HG02970 (cell line): ENCODE results near the gene FSD2.
"Not testable (repeated sequence)": the region's sequence is repeated elsewhere in the genome, so short reads cannot be mapped to it uniquely, and the experiment has no call there.

Experiments
- ATAC-seq: cut with Tn5 transposase; IDR thresholded peaks from one replicate; pipeline ENCODE4 v1.9.1; 2021; ENCODE audit warnings: mild to moderate bottlenecking, moderate library complexity, moderate number of reproducible peaks; ENCODE audit not compliant: unreplicated experiment, low FRiP score

FSD2 gene

DNA sequence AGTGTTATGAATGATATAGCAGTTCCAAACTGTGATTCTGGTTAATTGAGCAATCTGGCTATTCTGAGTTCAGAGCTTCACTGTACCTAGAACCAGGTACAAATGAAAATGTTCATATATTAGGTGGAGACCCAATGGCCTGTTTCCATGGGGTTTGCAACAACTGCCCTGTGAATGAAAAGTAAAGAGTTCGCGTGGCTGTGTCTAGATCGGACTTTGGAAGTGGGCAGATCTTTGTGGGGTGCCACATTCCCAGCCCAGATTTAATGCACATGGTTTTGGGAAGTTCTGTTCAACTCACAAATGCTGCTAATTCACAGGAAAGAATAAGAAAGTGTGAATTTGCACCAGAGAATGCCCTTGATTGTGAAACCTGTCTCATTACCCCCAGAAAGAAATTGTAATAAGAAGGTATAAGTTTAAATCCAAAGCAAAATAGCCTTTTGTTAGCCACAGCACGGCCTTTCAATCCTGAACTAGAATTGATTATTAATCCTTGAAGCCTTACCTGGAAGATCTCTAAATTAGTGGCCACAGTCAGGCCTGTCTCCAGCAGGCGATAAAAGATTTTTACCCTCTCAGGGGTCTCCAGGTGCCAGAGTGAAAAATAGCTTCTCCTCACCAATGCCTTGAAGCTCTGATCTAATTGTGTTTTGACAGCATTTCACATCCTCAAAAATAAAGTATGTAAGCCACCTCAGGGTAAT is 26.2 kb upstream of the FSD2 start:
- ATAC-seq = no peak

GRCh38 chr15:82830427-82831173 is 24.7 kb upstream of the FSD2 start:
- no peak for ATAC-seq

DNA sequence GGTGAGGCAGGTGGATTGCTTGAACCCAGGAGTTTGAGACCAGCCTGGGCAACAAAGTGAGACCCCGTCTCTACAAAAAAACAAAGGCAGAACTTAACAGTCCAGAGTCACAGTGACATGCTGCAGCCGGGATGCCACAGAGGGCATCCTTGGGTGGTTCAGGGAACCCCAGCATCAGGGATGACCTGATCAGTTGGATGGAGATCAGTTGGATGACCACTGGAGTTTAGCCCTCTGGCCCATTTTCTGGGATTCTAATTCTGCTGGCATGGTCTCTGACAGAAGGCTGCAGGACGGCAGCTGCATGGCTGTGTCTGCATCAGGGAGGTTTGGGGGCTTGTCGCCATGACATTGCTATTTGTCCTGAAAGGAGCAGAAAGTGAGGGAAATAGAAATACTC is 23.4 kb upstream of the FSD2 start:
- no peak for ATAC-seq

DNA sequence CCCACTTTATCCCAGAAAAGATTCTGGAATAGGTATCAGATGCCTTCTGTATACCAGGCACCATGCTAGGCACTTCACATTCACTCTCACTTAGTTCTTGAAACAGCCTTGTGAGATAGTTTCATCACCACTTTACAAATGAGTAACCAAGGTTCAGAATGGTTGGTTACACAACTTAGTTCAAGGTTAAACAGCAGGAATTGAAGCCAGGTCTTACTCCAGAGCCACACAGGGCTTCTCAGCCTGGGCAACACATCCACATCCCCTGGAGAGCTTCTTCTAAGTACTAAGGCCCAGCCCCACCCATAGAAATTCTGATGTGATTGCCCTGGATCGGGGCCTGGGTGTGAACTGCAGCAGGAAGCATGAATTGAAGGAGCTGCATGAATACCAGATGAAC is 22.2 kb upstream of the FSD2 start:
- ATAC-seq = no peak

- ATAC-seq = no peak
These were observed 17.2 kb upstream of the FSD2 start for GRCh38 chr15:82823049-82823448.

DNA sequence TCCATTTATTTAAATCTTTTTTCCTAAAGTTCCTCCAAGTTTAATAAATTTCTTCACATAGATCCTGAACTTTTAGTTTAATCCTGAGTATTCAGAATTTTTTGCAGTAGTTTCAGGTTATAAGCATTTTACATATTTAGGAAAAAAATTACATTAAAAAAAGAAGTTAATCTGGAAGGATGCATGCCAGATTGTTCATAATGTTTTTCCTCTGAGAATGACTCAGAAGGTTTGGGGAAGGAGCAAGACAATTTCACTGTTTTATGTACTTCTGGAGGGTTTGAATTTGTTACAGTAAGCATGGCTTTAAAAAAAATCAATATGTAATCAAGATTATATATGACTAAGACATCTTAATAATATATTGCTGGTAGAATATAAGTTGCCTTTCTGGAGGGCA is 16.0 kb upstream of the FSD2 start:
- ATAC-seq = not testable (repeated sequence)

- ATAC-seq = not testable (repeated sequence)
These were observed 15.5 kb upstream of the FSD2 start for GRCh38 chr15:82821396-82821795.

- no peak for ATAC-seq
These were observed 14.3 kb upstream of the FSD2 start for GRCh38 chr15:82820128-82820527.

DNA sequence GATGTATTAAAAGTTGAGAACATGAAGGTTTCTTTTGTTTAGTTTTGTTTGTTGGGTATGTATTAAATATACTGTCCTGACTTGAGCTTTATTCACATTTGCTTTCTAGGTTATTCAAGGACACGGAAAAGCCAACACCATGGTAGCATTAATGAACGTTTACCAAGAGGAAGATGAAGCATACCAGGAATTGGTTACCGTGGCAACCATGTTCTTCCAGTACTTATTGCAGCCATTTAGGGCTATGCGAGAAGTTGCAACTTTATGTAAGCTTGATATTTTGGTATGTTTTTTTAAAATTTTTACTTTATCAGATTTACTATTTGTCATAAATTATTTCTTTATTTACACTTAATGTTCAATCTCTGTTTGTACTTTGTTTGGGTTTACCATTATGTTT is 7.1 kb upstream of the FSD2 start:
- ATAC-seq = no peak

DNA sequence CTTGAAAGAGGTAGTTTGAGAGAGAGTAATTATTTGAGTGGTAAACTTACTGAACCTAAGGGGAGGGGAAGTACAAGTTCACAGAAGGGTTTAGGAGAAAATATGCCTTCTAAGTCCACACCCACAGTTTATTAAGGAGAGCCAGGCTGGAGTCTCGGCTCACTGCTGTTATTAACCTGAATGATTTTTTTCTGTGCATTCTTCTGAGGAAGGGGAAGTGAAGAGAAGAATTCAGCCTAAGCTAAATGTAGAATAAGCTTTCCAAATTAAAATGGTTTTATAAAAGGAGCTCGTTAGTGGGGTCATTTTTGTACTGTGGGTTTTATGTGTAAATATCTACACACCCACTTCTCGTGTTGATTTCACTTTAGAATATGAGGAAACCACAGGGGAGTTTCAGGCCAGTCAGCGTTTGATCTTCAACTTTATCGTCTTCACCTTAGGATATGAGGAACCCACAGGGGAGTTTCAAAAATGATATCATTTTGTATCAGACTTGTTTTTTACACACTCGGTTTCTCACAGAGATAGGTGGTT is 5.1 kb upstream of the FSD2 start:
- ATAC-seq = no peak

DNA sequence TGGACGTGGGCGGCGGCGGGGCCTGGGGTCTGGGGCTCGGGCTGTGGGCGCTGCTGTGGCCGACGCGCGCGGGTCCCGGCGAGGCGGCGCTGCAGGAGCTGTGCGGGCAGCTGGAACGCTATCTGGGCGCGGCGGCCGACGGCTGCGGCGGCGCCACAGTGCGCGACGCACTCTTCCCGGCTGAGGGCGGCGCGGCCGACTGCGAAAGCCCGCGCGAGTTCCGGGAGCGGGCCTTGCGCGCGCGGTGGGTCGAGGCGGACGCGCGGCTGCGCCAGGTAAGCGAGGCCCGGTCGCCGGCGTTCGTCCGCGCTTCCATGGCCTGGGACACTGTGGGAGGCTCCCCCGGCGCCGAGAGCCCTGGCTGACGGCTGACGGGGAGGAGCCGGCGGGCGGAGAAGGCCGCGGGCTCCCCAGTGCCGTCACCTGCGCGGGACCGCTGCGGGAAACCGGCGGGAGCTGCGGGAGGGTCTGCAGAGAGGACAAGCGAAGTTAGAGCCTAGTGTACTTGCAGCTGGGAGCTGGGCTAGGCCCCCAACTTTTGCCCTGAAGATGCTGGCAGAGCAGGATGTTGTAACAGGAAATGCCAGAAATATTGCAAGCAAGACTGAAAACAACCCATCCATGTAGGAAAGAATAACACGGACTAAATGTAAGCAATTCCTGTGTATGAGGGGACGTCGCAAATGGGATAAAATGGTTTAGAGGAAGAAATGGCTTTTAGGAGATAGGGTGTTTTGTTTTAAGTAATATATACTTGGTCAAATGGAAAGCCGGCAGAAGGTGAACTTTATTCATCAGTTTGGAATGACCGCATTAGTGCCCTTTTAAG is 4.4 kb upstream of the FSD2 start:
- no peak for ATAC-seq

- ATAC-seq = peak; percentile 93
These were observed 3.6 kb upstream of the FSD2 start, which contains the start of gene WHAMM for GRCh38 chr15:82809308-82810060. Gene WHAMM (plus strand): TSS chr15:82809628. CDS start chr15:82809727, 99 bp downstream.

DNA sequence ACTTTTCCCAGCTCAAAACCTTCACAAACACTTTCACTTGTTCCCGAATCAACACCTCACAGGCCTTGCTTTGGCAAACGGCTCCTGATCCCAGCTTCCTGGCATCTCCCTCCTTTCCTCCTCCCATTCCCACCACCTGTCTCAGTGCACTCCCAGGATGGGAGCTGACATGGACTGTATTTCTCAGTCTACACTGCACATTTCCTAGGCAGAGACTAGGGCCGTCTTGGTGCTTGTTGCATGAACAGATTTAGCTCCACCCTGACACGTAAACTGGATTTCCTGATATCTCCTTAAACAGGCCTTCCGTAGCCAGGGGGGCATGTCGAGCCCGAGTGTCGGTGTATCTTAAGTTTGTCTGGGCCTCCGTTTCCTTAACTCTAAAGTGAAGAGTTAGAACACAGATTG is 2.8 kb upstream of the FSD2 start:
- ATAC-seq = no peak

- no peak for ATAC-seq
These were observed 2.2 kb upstream of the FSD2 start for GRCh38 chr15:82807920-82808633.

DNA sequence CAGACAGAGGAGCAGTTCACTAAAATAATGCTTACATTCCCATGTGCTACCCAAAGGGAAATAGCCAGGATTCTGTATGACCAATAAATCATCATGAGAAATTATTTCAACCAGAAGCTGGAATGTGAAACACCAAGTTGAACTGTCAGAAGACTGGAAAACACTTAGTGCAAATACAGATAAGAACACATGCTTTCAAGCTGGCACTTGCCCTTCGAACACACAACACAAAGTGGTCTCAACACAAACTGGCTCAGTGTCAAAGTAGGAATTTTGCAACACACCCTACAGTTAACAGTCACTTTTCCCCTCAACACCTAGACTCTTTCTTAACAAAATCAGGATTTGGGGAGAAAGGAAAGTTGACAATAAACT is 1.3 kb downstream of the FSD2 start:
- ATAC-seq = no peak

DNA sequence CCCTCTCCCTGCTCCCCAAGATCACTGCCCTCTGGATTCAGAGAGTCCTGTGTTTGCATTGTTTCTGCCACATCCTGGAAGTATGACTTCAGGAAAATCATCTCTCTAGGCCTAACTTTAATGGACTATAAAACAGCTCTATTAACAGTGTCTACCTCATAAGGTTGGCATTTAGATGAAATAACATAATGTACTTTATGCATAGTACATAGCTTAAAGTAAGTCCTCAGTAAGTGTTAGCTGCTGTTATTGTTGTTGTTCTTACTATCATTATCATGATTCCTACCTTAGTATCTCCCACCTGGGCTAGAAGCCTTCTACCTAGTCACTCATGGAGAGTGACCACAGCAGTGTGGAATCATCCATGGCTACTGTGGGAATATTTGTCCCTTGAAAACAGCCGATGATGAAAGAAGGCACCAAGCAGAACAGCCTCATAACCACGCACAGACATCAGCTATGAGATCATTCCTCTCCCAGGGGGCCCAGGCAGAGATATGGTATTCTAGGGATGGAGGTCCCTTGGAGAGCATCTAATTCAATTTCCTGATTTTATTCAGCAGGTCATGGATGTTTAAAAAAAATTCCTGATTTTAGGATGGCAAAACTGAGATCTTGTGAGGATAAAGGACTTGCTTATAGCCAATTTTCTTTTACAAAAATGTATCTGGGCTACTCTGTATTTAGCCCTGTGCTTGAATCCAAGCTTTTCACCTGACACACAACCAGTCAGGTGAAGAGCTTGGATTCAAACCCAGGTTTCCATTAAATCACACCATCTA is 1.9 kb downstream of the FSD2 start:
- ATAC-seq = no peak

- ATAC-seq = no peak
These were observed 3.4 kb downstream of the FSD2 start for GRCh38 chr15:82802497-82802896.

GRCh38 chr15:82799183-82799841 is 6.6 kb downstream of the FSD2 start:
- ATAC-seq = no peak
